Tibial nerve (tissue), 4 donors: ENCODE measurements around the gene PRKG1.

Experiments
- CTCF ChIP-seq, 5 experiments: fragments of 200-600 bp in 3 of 5; fragments of 450-650 bp in 2 of 5; sonication (generic) in 3 of 5; IDR thresholded peaks; one replicate each; pipeline ENCODE4 v1.5.1; 2016 to 2019; ENCODE audit warnings: antibody characterized with exemption in 5 of 5, mild to moderate bottlenecking in 3 of 5, moderate library complexity in 2 of 5
- EP300 ChIP-seq, 2 donors: sonication (generic); formaldehyde crosslinking; IDR thresholded peaks; one replicate each; pipeline ENCODE4 v1.6.1; 2017; ENCODE audit warnings: antibody characterized with exemption in 2 of 2, mild to moderate bottlenecking in 1 of 2
- POLR2A ChIP-seq, 2 donors: fragments of 450-650 bp; IDR thresholded peaks; one replicate each; pipeline ENCODE4 v1.6.1; 2017; ENCODE audit warnings: antibody characterized with exemption in 2 of 2, mild to moderate bottlenecking in 2 of 2, moderate library complexity in 2 of 2

GRCh38 chr10:52319926-52320325 lies 1245.6 kb downstream of the PRKG1 start:
- TF ChIP-seq CTCF (IDR thresholded peaks at IDR 0.05) (no peak), POLR2A (IDR thresholded peaks at IDR 0.05) (no peak), EP300 (IDR thresholded peaks at IDR 0.05) (no peak)
